WTC11 (cell line): Measurements from ENCODE around the gene CNN2. TPM values are rescaled to one million over a fixed set of nuclear protein-coding genes. Genes with fewer than 3 reads are reported as not detected.
A peak's percentile ranks its signal among the peaks of the same experiment; 100 is the strongest.

Experiments used
- ATAC-seq: fragments of 200-7000 bp; cut with Tn5 transposase; 2 replicates; pipeline ENCODE4 v1.10.0; 2021; ENCODE audit warnings: mild to moderate bottlenecking, moderate library complexity
- CTCF ChIA-PET: fragments of 300-600 bp; sonication (Branson Sonifier 250); formaldehyde crosslinking; loops from one replicate; lab custom pipeline; 2021; ENCODE audit warnings: antibody characterized with exemption; lab: Charles Lee
- POLR2A ChIA-PET: fragments of 350-600 bp; sonication (Branson Sonifier 250); formaldehyde crosslinking; loops from one replicate; lab custom pipeline; 2021; ENCODE audit warnings: antibody characterized with exemption; lab: Charles Lee
- DNase-seq: peaks from one replicate; pipeline ENCODE4 v3.0.0; 2021; ENCODE audit warnings: low spot score
- H3K27ac Mint-ChIP-seq: 2 replicates; pipeline ENCODE4 v1.8.0; 2021; ENCODE audit warnings: mixed read lengths
- H3K27me3 Mint-ChIP-seq: 2 replicates; pipeline ENCODE4 v1.8.0; 2021; ENCODE audit warnings: low read depth, mild to moderate bottlenecking, moderate library complexity, mixed read lengths
- H3K36me3 Mint-ChIP-seq: 2 replicates; pipeline ENCODE4 v1.8.0; 2021; ENCODE audit warnings: mixed read lengths
- H3K4me1 Mint-ChIP-seq: 2 replicates; pipeline ENCODE4 v1.8.0; 2022; ENCODE audit warnings: mixed read lengths
- H3K4me3 Mint-ChIP-seq: 2 replicates; pipeline ENCODE4 v1.8.0; 2021; ENCODE audit warnings: mild to moderate bottlenecking, moderate library complexity, mixed read lengths
- H3K9me3 Mint-ChIP-seq: 2 replicates; pipeline ENCODE4 v1.8.0; 2021; ENCODE audit warnings: mixed read lengths
- CREM ChIP-seq: sonication (generic); formaldehyde crosslinking; IDR thresholded peaks from 2 replicates; pipeline ENCODE4 v1.8.1; 2022; ENCODE audit warnings: mild to moderate bottlenecking, missing genetic modification reagents, moderate library complexity
- NFE2L1 ChIP-seq: sonication (generic); formaldehyde crosslinking; IDR thresholded peaks from 2 replicates; pipeline ENCODE4 v1.8.1; 2023; ENCODE audit warnings: missing genetic modification reagents
- OVOL2 ChIP-seq: fragments of 250-450 bp; sonication (Bioruptor Pico); IDR thresholded peaks from 2 replicates; pipeline ENCODE4 v1.9.0; 2021; ENCODE audit warnings: mild to moderate bottlenecking, borderline replicate concordance
- RORB ChIP-seq: fragments of 250-450 bp; sonication (Bioruptor Pico); IDR thresholded peaks from 2 replicates; pipeline ENCODE4 v1.9.0; 2021; ENCODE audit warnings: mild to moderate bottlenecking
- SP1 ChIP-seq: sonication (generic); formaldehyde crosslinking; conservative IDR thresholded peaks from 2 replicates; pipeline ENCODE4 v1.8.1; 2022; ENCODE audit warnings: missing genetic modification reagents
- ZNF138 ChIP-seq: sonication (generic); formaldehyde crosslinking; conservative IDR thresholded peaks from 2 replicates; pipeline ENCODE4 v1.8.1; 2022; ENCODE audit warnings: mild to moderate bottlenecking, moderate library complexity, missing genetic modification reagents
- ZNF232 ChIP-seq: sonication (generic); formaldehyde crosslinking; IDR thresholded peaks from 2 replicates; pipeline ENCODE4 v1.8.0; 2022; ENCODE audit warnings: mild to moderate bottlenecking, missing genetic modification reagents
- ZNF396 ChIP-seq: fragments of 250-450 bp; sonication (Bioruptor Pico); IDR thresholded peaks from 2 replicates; pipeline ENCODE4 v1.8.0; 2021; ENCODE audit warnings: mild to moderate bottlenecking, moderate library complexity, borderline replicate concordance
- total RNA-seq: library from RNA; stranded (reverse); gene quantifications from 3 replicates; pipeline ENCODE4 v1.2.3, GENCODE V29; 2021
- TF ChIP-seq, protein P1 (sequence below): sonication (generic); formaldehyde crosslinking; IDR thresholded peaks from 2 replicates; pipeline ENCODE4 v1.8.0; 2022; ENCODE audit warnings: mild to moderate bottlenecking, missing genetic modification reagents
- TF ChIP-seq, protein P2 (sequence below): sonication (generic); formaldehyde crosslinking; IDR thresholded peaks from 2 replicates; pipeline ENCODE4 v1.8.1; 2023; ENCODE audit warnings: mild to moderate bottlenecking, missing genetic modification reagents, moderate library complexity
- TF ChIP-seq, protein P3 (sequence below): sonication (generic); formaldehyde crosslinking; IDR thresholded peaks from 2 replicates; pipeline ENCODE4 v1.8.0; 2022; ENCODE audit warnings: missing genetic modification reagents
- TF ChIP-seq, protein P4 (sequence below): sonication (generic); formaldehyde crosslinking; IDR thresholded peaks from 2 replicates; pipeline ENCODE4 v1.8.1; 2023; ENCODE audit warnings: mild to moderate bottlenecking, moderate library complexity, missing genetic modification reagents

CNN2 gene
- total RNA-seq, 1 experiment from 2014 or later, result 390 TPM

- ATAC-seq, result no peak
- peak; percentile 46 for DNase-seq
- peak overlapping the region; percentile 36 for H3K4me3 Mint-ChIP-seq
Observed at GRCh38 chr19:1081301-1082164, 55.1 kb downstream of the CNN2 start.

DNA sequence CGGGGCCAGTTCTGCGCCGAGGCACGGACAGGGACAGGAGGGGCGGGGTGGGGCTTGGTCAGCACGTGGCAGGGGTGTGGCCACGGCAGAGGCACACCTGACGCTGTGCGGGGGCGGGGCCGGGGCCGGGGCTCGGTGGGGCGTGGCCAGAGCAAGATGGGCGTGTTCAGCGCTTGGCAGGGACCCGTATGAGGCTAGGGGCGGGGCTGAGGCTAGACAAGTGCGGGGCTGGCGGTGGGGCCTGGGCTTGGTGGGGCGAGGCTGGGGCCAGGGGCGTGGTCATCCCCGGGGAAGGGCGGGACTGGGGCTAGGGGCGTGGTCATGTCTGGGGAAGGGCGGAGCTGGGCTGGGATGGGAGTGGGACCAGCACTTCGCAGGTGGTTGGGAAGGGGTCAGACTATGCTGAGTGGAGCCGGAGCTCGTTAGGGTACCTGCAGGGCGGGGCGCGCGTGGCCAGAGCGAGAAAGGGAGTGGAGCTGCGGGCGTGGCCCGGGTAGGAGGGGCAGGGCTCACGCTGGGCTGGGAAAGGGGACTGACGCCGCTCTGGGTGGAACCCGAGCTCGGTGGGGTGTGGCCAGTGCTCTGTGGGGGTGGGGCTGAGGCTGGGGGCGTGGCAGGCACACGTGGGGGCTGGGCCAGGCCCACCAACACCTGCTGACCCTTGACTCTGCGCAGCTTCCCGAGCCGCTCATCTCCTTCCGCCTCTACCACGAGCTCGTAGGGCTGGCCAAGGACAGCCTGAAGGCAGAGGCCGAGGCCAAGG is 55.9 kb downstream of the CNN2 start:
- H3K4me3 Mint-ChIP-seq, result peak overlapping the region; percentile 67
- POLR2A ChIA-PET, result interaction anchor here (0.6 to 2.4 kb wide), 17 partner anchors 11 to 332 kb away, joined by 3 to 22 read pairs (median 4); partner anchors contain the start of genes ABCA7, ARHGAP45, CIRBP and CNN2
- TF ChIP-seq, protein P1, sequence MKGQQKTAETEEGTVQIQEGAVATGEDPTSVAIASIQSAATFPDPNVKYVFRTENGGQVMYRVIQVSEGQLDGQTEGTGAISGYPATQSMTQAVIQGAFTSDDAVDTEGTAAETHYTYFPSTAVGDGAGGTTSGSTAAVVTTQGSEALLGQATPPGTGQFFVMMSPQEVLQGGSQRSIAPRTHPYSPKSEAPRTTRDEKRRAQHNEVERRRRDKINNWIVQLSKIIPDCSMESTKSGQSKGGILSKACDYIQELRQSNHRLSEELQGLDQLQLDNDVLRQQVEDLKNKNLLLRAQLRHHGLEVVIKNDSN (CRISPR knock-in tag), result peak; percentile 63
- TF ChIP-seq, protein P2, sequence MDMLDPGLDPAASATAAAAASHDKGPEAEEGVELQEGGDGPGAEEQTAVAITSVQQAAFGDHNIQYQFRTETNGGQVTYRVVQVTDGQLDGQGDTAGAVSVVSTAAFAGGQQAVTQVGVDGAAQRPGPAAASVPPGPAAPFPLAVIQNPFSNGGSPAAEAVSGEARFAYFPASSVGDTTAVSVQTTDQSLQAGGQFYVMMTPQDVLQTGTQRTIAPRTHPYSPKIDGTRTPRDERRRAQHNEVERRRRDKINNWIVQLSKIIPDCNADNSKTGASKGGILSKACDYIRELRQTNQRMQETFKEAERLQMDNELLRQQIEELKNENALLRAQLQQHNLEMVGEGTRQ (CRISPR knock-in tag), result peak; percentile 57
- TF ChIP-seq SP1 (CRISPR knock-in tag) (peak; percentile 53; the same call in 1 of the 2 replicates), ZNF396 (CRISPR knock-in tag) (no peak)
- H3K9me3 Mint-ChIP-seq, result no peaks in the 10 kb centered on the region
- ATAC-seq (peak; percentile 83), DNase-seq (peak; percentile 99)
- CTCF ChIA-PET, result interaction anchor here (0.8 to 4.8 kb wide), 25 partner anchors 11 to 284 kb away, joined by 3 to 109 read pairs (median 5); partner anchors contain the start of genes ABCA7, ARHGAP45, ATP5F1D and CNN2
- H3K4me1 Mint-ChIP-seq, result no peaks in the 10 kb centered on the region; the same call in 1 of the 2 replicates
- H3K27ac Mint-ChIP-seq, result peak overlapping the region; percentile 90
- no peaks in the 10 kb centered on the region for H3K27me3 Mint-ChIP-seq
- peaks cover 8% of the 10 kb centered on the region; the same call in 1 of the 2 replicates for H3K36me3 Mint-ChIP-seq

More at GRCh38 chr19:1081301-1082164, 55.1 kb downstream of the CNN2 start:
- TF ChIP-seq ZNF138 (CRISPR knock-in tag), result no peak
- TF ChIP-seq, protein P3, sequence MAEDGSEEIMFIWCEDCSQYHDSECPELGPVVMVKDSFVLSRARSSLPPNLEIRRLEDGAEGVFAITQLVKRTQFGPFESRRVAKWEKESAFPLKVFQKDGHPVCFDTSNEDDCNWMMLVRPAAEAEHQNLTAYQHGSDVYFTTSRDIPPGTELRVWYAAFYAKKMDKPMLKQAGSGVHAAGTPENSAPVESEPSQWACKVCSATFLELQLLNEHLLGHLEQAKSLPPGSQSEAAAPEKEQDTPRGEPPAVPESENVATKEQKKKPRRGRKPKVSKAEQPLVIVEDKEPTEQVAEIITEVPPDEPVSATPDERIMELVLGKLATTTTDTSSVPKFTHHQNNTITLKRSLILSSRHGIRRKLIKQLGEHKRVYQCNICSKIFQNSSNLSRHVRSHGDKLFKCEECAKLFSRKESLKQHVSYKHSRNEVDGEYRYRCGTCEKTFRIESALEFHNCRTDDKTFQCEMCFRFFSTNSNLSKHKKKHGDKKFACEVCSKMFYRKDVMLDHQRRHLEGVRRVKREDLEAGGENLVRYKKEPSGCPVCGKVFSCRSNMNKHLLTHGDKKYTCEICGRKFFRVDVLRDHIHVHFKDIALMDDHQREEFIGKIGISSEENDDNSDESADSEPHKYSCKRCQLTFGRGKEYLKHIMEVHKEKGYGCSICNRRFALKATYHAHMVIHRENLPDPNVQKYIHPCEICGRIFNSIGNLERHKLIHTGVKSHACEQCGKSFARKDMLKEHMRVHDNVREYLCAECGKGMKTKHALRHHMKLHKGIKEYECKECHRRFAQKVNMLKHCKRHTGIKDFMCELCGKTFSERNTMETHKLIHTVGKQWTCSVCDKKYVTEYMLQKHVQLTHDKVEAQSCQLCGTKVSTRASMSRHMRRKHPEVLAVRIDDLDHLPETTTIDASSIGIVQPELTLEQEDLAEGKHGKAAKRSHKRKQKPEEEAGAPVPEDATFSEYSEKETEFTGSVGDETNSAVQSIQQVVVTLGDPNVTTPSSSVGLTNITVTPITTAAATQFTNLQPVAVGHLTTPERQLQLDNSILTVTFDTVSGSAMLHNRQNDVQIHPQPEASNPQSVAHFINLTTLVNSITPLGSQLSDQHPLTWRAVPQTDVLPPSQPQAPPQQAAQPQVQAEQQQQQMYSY (CRISPR knock-in tag), result 0 out of 2 replicates have a peak, but pooled peaks have one; percentile 10
- no peaks in the 10 kb centered on the region for H3K9me3 Mint-ChIP-seq
- CTCF ChIA-PET, result interaction anchor here (0.5 to 4.8 kb wide), 27 partner anchors 10 to 283 kb away, joined by 3 to 109 read pairs (median 6); partner anchors contain the start of genes ABCA7, ARHGAP45, ATP5F1D and CNN2
- H3K27me3 Mint-ChIP-seq, result no peaks in the 10 kb centered on the region
- peaks cover 8% of the 10 kb centered on the region; the same call in 1 of the 2 replicates for H3K36me3 Mint-ChIP-seq
- POLR2A ChIA-PET, result interaction anchor here (0.5 to 2.4 kb wide), 16 partner anchors 11 to 333 kb away, joined by 3 to 22 read pairs (median 4); partner anchors contain the start of genes ABCA7, ARHGAP45, CIRBP and CNN2
- no peaks in the 10 kb centered on the region; the same call in 1 of the 2 replicates for H3K4me1 Mint-ChIP-seq
- no peak overlapping the region; the same call in 1 of the 2 replicates for H3K27ac Mint-ChIP-seq

DNA sequence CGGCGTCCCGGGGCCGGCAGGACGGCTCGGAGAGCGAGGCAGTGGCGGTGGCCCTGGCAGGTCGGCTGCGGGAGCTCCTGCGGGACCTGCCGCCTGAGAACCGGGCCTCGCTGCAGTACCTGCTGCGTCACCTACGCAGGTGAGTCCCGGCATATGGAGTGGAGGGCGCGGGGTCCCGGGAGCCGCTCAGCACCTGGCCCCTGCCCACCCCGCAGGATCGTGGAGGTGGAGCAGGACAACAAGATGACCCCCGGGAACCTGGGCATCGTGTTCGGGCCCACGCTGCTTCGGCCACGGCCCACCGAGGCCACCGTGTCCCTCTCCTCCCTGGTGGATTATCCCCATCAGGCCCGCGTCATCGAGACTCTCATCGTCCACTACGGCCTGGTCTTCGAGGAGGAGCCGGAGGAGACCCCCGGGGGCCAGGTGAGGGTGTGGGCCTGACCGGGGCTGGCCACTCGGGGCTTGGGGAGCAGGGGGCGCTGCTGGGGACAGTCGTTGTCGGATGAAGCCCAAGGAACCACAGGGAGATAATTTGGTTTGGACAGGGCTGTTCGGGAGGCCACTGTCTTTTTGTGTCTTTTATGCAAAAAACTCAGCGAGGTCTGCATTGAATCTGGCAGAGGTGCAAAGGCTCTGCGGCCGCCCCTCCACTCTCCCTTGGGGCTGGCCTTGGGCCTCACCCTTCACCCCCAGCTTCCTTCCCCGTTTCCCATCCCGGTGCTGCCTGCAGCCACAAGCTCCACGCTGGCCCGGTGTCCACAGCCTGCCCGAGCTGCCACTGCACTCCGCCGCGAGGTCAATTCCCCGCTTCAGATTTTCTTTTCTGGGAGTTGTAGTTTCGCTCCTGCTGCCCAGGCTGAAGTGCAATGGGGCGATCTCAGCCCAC is 56.8 kb downstream of the CNN2 start:
- Mint-ChIP-seq H3K36me3 (peaks cover 14% of the 10 kb centered on the region), H3K4me3 (no peak overlapping the region), H3K27me3 (no peaks in the 10 kb centered on the region), H3K27ac (no peak overlapping the region), H3K4me1 (no peaks in the 10 kb centered on the region; the same call in 1 of the 2 replicates), H3K9me3 (no peaks in the 10 kb centered on the region)
- ATAC-seq (no peak), DNase-seq (no peak)
- CTCF ChIA-PET, result interaction anchor here (0.8 to 4.8 kb wide), 22 partner anchors 11 to 284 kb away, joined by 3 to 109 read pairs (median 6); partner anchors contain the start of genes ABCA7, ARHGAP45, ATP5F1D and CNN2
- POLR2A ChIA-PET, result interaction anchor here (0.5 to 2.4 kb wide), 11 partner anchors 11 to 1148 kb away, joined by 3 to 22 read pairs (median 7); partner anchors contain the start of genes ABCA7, ARHGAP45, CIRBP and CNN2
- TF ChIP-seq ZNF232 (CRISPR knock-in tag) (no peak), NFE2L1 (CRISPR knock-in tag) (no peak), OVOL2 (no peak), RORB (CRISPR knock-in tag) (no peak), CREM (no peak)
- TF ChIP-seq, protein P3 (CRISPR knock-in tag), result no peak
- TF ChIP-seq, protein P4, sequence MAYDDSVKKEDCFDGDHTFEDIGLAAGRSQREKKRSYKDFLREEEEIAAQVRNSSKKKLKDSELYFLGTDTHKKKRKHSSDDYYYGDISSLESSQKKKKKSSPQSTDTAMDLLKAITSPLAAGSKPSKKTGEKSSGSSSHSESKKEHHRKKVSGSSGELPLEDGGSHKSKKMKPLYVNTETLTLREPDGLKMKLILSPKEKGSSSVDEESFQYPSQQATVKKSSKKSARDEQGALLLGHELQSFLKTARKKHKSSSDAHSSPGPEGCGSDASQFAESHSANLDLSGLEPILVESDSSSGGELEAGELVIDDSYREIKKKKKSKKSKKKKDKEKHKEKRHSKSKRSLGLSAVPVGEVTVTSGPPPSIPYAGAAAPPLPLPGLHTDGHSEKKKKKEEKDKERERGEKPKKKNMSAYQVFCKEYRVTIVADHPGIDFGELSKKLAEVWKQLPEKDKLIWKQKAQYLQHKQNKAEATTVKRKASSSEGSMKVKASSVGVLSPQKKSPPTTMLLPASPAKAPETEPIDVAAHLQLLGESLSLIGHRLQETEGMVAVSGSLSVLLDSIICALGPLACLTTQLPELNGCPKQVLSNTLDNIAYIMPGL, result no peak
